ENCODE data around the gene GBF1. TPM values are rescaled to one million over a fixed set of nuclear protein-coding genes. Genes with fewer than 3 reads are reported as not detected.

The GBF1 gene
- total and polyA plus RNA-seq, 2 donors (not counting 1 experiment from before 2014, with no cell fraction given) = 20.8 to 39.3 TPM

GRCh38 chr10:102405108-102405571 lies 159.8 kb downstream of the GBF1 start:
- TF ChIP-seq EZH2 (IDR thresholded peaks at IDR 0.05; ENCODE audit: borderline replicate concordance, insufficient read depth, low read depth, low read length, poor library complexity, severe bottlenecking) (no peak), CTCF (IDR thresholded peaks at IDR 0.05) (no peak)
- H3K4me1 Mint-ChIP-seq = peaks cover 22% of the 10 kb centered on the region
- Histone ChIP-seq H3K4me1 (ENCODE audit: control insufficient read depth in 2 of 2, insufficient read depth in 2 of 2, low read length in 2 of 2) (peaks cover 14 to 18% of the 10 kb centered on the region in 2 donors), H3K27ac (ENCODE audit: low read length in 2 of 2) (no peak overlapping the region), H3K79me2 (ENCODE audit: control insufficient read depth, insufficient read depth, low read length) (peaks cover 5% of the 10 kb centered on the region), H3K9ac (ENCODE audit: low read length) (no peak overlapping the region), H3K9me3 (ENCODE audit: control extremely low read depth in 1 of 3, control insufficient read depth in 2 of 3, insufficient read depth in 1 of 3, low read length in 2 of 3) (peaks cover 0 to 10% (median 0%) of the 10 kb centered on the region in 3 donors), H3K4me2 (replicated peaks; ENCODE audit: low read depth, low read length, poor library complexity, severe bottlenecking) (no peak overlapping the region), H2AFZ (ENCODE audit: insufficient read depth, low read depth, low read length, poor library complexity, severe bottlenecking) (no peak overlapping the region), H4K20me1 (ENCODE audit: control insufficient read depth, insufficient read depth, low read length, poor library complexity, severe bottlenecking) (peaks cover 48% of the 10 kb centered on the region), H3K36me3 (replicated peaks in 1 of 2; ENCODE audit: control extremely low read depth in 1 of 2, control insufficient read depth in 1 of 2, extremely low read depth in 1 of 2, insufficient read depth in 2 of 2, low read length in 1 of 2) (peaks cover 0 to 26% of the 10 kb centered on the region in 2 experiments), H3K4me3 (ENCODE audit: control extremely low read depth in 1 of 5, extremely low read depth in 1 of 5, insufficient read depth in 1 of 5, low read depth in 2 of 5, low read length in 4 of 5) (no peak overlapping the region), H3K27me3 (replicated peaks in 1 of 4; ENCODE audit: control extremely low read depth in 1 of 4, control insufficient read depth in 3 of 4, insufficient read depth in 4 of 4, low read length in 3 of 4) (peaks cover 0 to 28% (median 19%) of the 10 kb centered on the region in 4 experiments)
- ChIA-PET CTCF (interaction anchor here (0.9 to 4.4 kb wide), 9 partner anchors 7 to 179 kb away, joined by 3 to 16 read pairs (median 8); partner anchors contain the start of genes FBXL15 and NFKB2), POLR2A (interaction anchor here (0.9 to 2.5 kb wide), 3 partner anchors 11 to 43 kb away, joined by 3 to 13 read pairs (median 3); partner anchors contain the start of genes CUEDC2 and NFKB2)
- peak; percentile 53 for DNase-seq
- 89% methylated on average over 19 of the region's 19 CpGs for WGBS (ENCODE audit: insufficient coverage)
- H3K9me3 Mint-ChIP-seq (ENCODE audit: insufficient read depth) = no peaks in the 10 kb centered on the region
- peak overlapping the region; percentile 67 for H3K27ac Mint-ChIP-seq
- peaks cover 22% of the 10 kb centered on the region for H3K27me3 Mint-ChIP-seq
- no peak overlapping the region for H3K4me3 Mint-ChIP-seq
- intact Hi-C loops (cut with micrococcal nuclease) = no loop called here
- ATAC-seq (ENCODE audit: low read depth) = no peak

GRCh38 chr10:102405632-102406031 lies 160.3 kb downstream of the GBF1 start:
- H2AFZ ChIP-seq (ENCODE audit: insufficient read depth, low read depth, low read length, poor library complexity, severe bottlenecking) = no peak overlapping the region

More at GRCh38 chr10:102405632-102406031, 160.3 kb downstream of the GBF1 start:
- intact Hi-C loops (cut with micrococcal nuclease) = no loop called here
- Mint-ChIP-seq H3K9me3 (ENCODE audit: insufficient read depth) (no peaks in the 10 kb centered on the region), H3K27ac (no peak overlapping the region), H3K27me3 (peaks cover 22% of the 10 kb centered on the region), H3K4me3 (no peak overlapping the region), H3K4me1 (peaks cover 20% of the 10 kb centered on the region)
- H3K27me3 ChIP-seq (replicated peaks in 1 of 4; ENCODE audit: control extremely low read depth in 1 of 4, control insufficient read depth in 3 of 4, insufficient read depth in 4 of 4, low read length in 3 of 4) = peaks cover 0 to 33% (median 21%) of the 10 kb centered on the region in 4 experiments
- peaks cover 0 to 22% of the 10 kb centered on the region in 2 experiments for H3K36me3 ChIP-seq (replicated peaks in 1 of 2; ENCODE audit: control extremely low read depth in 1 of 2, control insufficient read depth in 1 of 2, extremely low read depth in 1 of 2, insufficient read depth in 2 of 2, low read length in 1 of 2)
- TF ChIP-seq CTCF (IDR thresholded peaks at IDR 0.05) = no peak
- no peak for TF ChIP-seq EZH2 (IDR thresholded peaks at IDR 0.05; ENCODE audit: borderline replicate concordance, insufficient read depth, low read depth, low read length, poor library complexity, severe bottlenecking)
- H3K9ac ChIP-seq (ENCODE audit: low read length) = no peak overlapping the region
- DNase-seq = no peak
- H3K4me1 ChIP-seq (ENCODE audit: control insufficient read depth in 2 of 2, insufficient read depth in 2 of 2, low read length in 2 of 2) = peaks cover 14 to 23% of the 10 kb centered on the region in 2 donors
- H3K79me2 ChIP-seq (ENCODE audit: control insufficient read depth, insufficient read depth, low read length) = no peaks in the 10 kb centered on the region
- H3K4me2 ChIP-seq (replicated peaks; ENCODE audit: low read depth, low read length, poor library complexity, severe bottlenecking) = no peak overlapping the region
- H3K27ac ChIP-seq (ENCODE audit: low read length in 2 of 2) = no peak overlapping the region
- POLR2A ChIA-PET = interaction anchor here (0.7 to 2.5 kb wide), 4 partner anchors 11 to 765 kb away, joined by 3 to 13 read pairs (median 4); partner anchors contain the start of genes CUEDC2 and NFKB2
- CTCF ChIA-PET = interaction anchor here (0.9 to 2.5 kb wide), 5 partner anchors 10 to 73 kb away, joined by 3 to 12 read pairs (median 5); partner anchors contain the start of gene NFKB2
- no peak overlapping the region for H3K4me3 ChIP-seq (ENCODE audit: control extremely low read depth in 1 of 5, extremely low read depth in 1 of 5, insufficient read depth in 1 of 5, low read depth in 2 of 5, low read length in 4 of 5)
- H4K20me1 ChIP-seq (ENCODE audit: control insufficient read depth, insufficient read depth, low read length, poor library complexity, severe bottlenecking) = peaks cover 43% of the 10 kb centered on the region
- peaks cover 0 to 15% (median 0%) of the 10 kb centered on the region in 3 donors for H3K9me3 ChIP-seq (ENCODE audit: control extremely low read depth in 1 of 3, control insufficient read depth in 2 of 3, insufficient read depth in 1 of 3, low read length in 2 of 3)
- WGBS (ENCODE audit: insufficient coverage) = 92% methylated on average over 3 of the region's 6 CpGs
- no peak for ATAC-seq (ENCODE audit: low read depth)
